Liver (tissue), 3 donors: ENCODE measurements around the gene HNF4A.
"Not testable (repeated sequence)": the region's sequence is repeated elsewhere in the genome, so short reads cannot be mapped to it uniquely, and the experiment has no call there.

Experiments
- EGR1 ChIP-seq, 2 donors: IDR thresholded peaks; 2 replicates each; pipeline ENCODE4 v1.6.1; 2016 to 2018; ENCODE audit warnings: antibody characterized with exemption in 2 of 2, low read depth in 2 of 2
- GABPA ChIP-seq, 2 donors: IDR thresholded peaks in 1 of 2; conservative IDR thresholded peaks in 1 of 2; 2 replicates each; pipeline ENCODE4 v1.6.1; 2016; ENCODE audit warnings: antibody characterized with exemption in 2 of 2, mild to moderate bottlenecking in 1 of 2, moderate library complexity in 1 of 2
- JUND ChIP-seq, 2 donors: IDR thresholded peaks; 2 replicates each; pipeline ENCODE4 v1.6.1; 2016; ENCODE audit warnings: antibody characterized with exemption in 2 of 2
- MAX ChIP-seq: IDR thresholded peaks from 2 replicates; pipeline ENCODE4 v1.6.1; 2016; ENCODE audit warnings: antibody characterized with exemption
- RAD21 ChIP-seq, 2 donors: IDR thresholded peaks; 2 replicates each; pipeline ENCODE4 v1.6.1; 2016; ENCODE audit warnings: antibody characterized with exemption in 2 of 2, mild to moderate bottlenecking in 2 of 2
- TAF1 ChIP-seq: conservative IDR thresholded peaks from 2 replicates; pipeline ENCODE4 v1.6.1; 2016; ENCODE audit warnings: antibody characterized with exemption, mild to moderate bottlenecking
- YY1 ChIP-seq: IDR thresholded peaks from 2 replicates; pipeline ENCODE4 v1.6.1; 2016; ENCODE audit warnings: antibody characterized with exemption, mild to moderate bottlenecking
- TF ChIP-seq, protein P1 (sequence below): fragments of 150-350 bp; IDR thresholded peaks from 2 replicates; pipeline ENCODE4 v1.5.1; 2017; ENCODE audit warnings: improper control_type of control experiment, low read depth, low read length; ENCODE audit not compliant: missing input control
- donor health status: healthy.
- donor health status: healthy.

DNA sequence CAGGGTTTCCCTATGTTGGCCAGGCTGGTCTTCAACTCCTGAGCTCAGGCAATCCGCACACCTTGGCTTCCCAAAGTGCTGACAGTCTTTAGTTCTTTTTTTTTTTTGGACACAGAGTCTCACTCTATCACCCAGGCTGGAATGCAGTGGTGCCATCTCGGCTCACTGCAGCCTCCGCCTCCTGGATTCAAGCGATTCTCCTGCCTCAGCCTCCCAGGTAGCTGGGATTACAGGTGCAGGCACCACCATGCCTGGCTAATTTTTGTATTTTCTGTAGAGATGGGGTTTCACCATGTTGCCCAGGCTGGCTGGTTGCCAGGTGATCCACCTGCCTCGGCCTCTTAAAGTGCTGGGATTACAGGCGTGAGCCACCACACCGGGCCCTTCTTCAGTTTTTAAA is 27.8 kb upstream of the HNF4A start:
- not testable (repeated sequence) for TF ChIP-seq MAX; EGR1 (IDR thresholded peaks at IDR 0.05; ENCODE audit: low read depth in 2 of 2); GABPA (IDR thresholded peaks at IDR 0.05 in 1 of 2, conservative IDR thresholded peaks at IDR 0.05 in 1 of 2); YY1; TAF1; RAD21 (IDR thresholded peaks at IDR 0.05); JUND (IDR thresholded peaks at IDR 0.05)
- TF ChIP-seq, protein P1, sequence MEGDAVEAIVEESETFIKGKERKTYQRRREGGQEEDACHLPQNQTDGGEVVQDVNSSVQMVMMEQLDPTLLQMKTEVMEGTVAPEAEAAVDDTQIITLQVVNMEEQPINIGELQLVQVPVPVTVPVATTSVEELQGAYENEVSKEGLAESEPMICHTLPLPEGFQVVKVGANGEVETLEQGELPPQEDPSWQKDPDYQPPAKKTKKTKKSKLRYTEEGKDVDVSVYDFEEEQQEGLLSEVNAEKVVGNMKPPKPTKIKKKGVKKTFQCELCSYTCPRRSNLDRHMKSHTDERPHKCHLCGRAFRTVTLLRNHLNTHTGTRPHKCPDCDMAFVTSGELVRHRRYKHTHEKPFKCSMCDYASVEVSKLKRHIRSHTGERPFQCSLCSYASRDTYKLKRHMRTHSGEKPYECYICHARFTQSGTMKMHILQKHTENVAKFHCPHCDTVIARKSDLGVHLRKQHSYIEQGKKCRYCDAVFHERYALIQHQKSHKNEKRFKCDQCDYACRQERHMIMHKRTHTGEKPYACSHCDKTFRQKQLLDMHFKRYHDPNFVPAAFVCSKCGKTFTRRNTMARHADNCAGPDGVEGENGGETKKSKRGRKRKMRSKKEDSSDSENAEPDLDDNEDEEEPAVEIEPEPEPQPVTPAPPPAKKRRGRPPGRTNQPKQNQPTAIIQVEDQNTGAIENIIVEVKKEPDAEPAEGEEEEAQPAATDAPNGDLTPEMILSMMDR: not testable (repeated sequence)
